SIG-M5 treated with dmso at 0.1 percent for 504 hours (cell line): ENCODE data around the gene ACTL6B.
"Not testable (repeated sequence)": the region's sequence is repeated elsewhere in the genome, so short reads cannot be mapped to it uniquely, and the experiment has no call there.

ENCODE experiments used
- DNase-seq: peaks from one replicate; lab custom pipeline; 2025; ENCODE audit not compliant: unreplicated experiment; lab: John Stamatoyannopoulos, UW

ACTL6B gene

DNA sequence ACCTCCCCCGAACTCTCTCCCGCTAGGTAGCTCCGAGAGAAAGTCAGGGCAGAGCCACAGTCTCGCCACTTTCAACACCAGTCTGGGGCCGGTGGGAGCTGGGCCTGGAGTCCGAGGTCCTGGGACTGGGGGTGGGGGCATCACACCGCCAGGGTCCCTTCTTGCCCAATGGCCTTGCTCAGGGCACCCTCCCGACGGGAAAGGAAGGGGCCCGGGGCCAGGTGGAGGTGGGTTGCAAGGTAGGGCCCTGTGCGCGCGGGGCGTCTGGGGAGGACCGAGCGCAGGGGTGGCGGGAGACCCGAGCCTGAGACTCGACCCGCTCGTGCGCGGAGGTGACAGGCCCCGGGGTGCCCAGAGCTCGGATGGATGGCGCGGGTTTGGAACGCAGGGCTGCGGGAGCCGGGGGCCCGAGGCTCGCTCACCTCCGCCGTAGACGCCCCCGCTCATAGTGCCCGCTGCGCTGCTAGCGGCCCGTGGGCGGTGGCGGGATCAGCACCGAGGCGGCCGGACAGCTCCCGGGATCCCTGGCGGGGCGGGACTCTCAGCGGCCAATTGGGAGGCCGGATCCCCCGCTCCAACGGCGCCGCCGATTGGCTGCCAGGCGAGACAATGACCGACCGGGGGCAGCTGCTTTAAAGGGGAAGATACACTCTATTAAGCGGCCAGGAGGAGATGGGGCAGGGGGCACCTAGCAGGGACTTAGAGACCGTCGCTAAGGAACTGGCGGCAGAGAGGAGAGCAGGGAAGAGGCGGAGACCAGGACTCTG is at the start of gene ACTL6B:
Gene ACTL6B, minus strand, starts transcription at position 541 of the 767 bp plus-strand sequence. Its CDS starts 94 bp downstream, at position 447.
- no peak for DNase-seq

DNA sequence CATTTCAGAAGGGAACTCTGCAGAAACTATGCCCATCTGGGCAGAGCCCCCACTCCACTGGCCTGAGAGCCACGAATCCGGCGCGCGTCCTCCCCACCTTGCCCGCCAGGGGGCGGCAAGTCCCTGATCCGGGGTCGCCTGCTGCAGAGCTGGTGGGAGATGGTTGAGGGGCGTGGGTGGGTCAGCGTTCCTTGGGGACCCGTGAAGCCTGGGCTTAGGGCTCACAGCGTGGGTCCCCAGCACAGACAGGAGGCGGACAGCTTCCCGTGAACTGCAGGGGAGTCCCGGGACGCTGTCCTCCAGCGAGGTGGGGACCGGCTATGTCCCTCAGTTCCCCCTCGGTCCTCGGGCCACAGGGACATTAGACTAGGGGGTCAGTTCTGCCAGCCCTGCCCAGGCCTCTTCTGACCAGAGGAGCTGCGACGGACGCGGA is 49.1 kb upstream of the ACTL6B start:
- DNase-seq = peak; percentile 57

DNA sequence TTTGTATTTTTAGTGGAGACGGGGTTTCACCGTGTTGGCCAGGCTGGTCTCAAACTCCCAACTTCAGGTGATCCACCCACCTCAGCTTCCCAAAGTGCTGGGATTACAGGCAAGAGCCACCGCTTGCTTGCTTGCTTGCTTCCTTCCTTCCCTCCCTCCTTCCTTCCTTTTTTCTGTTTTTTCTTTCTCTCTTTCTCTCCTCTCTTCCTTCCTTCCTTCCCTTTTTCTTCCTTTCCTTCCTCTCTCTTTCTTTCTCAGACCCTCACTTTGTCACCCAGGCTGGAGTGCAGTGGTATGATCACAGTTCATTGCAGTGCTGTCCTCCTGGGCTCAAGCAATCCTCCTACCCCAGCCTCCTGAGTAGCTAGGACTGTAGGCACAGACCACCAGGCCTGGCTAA is 44.8 kb upstream of the ACTL6B start:
- not testable (repeated sequence) for DNase-seq

DNA sequence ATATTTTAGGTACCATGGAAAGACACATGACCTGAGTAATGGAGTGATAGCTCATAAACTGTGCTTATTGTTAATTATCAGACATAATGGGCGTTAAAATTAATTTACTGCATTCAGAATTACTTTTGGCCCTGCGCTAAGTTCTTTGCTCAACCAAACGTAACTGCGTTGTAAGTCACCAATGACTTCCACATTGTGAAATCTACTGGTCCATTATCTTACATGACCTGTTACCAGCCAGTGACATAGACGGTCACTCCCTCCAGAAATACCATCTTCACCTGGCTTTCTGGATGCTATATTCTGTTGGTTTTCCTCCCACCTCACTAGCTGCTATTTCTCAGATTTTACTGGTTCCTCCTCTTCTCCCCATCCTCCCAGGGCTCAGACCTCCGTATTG is 42.8 kb upstream of the ACTL6B start:
- no peak for DNase-seq

DNA sequence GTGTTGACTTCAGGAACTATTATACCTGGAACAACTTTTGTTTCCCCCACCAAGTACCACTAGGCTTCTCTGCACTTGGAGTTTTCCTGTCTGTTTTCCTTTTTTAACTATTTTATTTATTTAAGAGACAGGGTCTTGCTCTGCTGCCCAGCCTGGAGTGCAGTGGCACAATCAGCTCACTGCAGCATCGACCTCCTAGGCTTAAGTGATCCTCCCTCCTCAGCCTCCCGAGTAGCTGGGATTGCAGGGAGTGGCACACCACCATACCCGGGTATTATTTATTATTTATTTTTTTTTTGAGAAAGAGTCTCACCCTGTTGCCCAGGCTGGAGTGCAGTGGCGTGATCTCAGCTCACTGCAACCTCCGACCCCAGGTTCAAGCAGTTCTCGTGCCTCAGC is 39.9 kb upstream of the ACTL6B start:
- no peak for DNase-seq

DNA sequence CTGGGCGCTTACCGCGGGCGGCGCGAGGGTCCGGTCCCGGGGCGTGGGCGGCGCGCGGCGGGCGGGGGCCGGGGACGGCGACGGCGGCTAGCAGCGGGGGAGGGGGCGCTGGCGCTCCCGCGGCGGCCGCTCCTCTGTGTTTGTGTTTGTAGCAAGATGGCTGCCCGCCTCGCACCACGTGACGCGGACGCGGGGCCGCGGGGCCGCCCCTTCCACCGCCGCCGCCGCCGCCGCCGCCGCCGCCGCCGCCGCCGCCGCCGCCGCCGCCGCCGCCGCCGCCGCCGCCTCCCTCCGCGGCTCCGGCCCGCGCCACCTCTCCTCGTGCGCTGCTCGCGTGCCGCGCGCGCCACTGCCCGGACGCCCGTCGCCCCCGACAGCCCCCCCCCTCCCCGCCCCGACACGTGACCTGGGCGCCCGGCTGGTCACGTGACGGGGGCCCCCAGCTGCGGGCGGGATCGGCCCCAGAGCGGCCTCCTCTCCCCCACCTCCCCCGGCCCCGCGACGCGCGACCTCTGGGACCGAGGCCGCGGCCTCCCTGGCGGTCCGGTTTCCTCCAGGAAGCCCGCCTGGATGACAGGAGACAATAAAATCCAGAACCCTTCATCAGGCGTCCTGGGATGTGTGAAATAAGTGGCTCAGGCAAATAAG is 38.0 kb upstream of the ACTL6B start, which contains the start of gene GIGYF1:
Gene GIGYF1, minus strand, starts transcription at position 153 of the 648 bp plus-strand sequence. CDS start 6,012 bp downstream, outside the sequence.
- peak; percentile 36 for DNase-seq

DNA sequence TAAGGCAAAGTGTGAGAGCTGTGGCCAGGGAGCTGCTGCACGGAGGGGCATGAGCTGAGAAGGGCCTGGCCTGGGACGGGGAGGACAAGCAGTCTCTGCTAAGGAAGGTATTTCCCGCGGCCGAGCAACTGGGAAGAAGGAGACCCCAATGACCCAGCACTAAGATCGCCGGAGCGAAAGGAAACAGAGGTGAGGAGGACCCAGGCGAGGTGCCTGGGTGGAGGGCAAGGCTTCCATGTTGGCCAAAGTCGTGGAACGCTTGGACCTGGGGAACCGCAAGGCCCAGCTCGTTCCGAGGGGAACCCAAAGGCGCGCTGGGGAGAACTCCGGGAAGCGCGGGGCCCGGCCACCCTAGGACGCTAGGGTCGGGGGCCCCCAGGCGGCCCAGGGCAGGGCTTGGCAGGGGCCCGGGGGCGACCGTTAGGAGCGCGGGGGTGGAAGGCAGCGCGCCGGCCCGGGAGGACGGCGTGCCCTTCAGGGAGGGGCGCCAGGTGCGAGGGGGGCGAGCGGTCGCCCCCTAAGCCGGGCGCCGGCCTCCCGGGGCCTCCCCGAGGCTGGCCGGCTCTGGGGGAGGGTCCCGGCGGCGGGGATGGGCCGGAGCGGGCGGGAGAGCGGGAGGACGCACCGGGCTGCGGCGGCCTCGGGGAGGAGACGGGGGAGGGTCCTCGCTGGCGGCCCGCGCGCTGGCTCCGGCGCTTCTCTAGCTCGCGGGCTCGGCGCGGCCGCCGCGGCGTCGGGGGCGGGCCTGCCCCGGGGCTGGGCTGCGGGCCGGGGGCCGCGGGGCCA is 37.3 kb upstream of the ACTL6B start:
- no peak for DNase-seq

DNA sequence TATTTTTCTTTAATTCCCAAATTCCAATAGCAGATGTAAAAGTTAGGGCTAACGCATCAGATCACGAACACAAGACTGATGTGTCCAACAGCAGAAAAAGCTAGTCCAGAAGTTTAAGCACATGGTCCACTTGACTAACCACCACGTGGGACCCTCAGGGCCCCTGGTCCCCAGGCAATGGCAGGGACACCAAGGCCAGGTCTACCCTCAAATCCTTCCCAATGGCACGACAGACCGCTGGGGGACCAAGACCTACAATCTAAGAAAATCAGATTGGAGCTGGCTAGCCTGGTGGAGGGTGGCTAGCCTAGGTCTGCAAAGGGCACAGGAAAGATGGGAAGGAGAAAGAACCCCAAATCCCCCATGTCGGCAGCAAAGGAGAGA is 36.3 kb upstream of the ACTL6B start:
- no peak for DNase-seq

DNA sequence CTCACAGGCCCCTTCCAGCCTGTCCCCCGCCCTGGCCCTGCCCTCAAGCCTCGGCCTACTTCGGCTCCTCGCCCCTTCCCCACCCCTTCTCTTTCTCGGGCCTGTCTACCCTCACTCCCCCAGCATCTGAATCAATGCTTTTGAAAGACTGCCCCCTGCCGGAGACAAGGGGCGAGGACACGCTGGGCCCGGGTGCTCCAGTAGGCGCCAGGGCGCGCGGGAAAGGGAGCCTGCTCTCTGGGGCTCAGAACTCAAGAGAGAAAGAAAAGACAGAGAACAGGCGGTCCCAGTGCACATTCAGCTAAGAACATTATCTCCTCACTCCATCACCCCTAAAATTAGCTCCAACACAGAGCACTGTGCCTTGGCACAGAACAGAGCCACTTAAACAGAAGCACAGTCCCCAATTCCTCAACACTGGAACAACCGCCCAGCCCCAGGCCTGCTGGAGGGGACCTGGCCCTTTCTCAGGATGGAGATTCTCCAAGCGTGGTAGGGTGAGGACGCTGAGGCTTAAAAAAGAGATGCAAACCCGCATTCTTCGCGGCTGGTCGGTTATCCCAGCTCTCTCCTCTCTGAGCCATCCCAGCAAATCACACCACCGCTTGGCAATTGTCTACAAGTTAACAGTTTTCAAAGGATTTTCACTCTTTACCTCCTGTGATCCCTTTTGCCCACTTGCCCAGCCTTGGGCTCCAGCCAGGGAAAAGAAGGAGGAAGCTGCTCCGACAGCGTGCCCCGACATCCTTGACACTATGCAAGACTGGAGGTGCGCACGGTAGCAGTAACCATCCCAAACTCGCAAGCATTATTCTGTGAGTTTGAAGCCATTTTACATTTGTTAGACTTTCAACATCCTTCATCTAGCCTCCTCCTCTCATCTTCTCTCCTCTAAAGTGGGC is 35.7 kb upstream of the ACTL6B start:
- peak; percentile 77 for DNase-seq

DNA sequence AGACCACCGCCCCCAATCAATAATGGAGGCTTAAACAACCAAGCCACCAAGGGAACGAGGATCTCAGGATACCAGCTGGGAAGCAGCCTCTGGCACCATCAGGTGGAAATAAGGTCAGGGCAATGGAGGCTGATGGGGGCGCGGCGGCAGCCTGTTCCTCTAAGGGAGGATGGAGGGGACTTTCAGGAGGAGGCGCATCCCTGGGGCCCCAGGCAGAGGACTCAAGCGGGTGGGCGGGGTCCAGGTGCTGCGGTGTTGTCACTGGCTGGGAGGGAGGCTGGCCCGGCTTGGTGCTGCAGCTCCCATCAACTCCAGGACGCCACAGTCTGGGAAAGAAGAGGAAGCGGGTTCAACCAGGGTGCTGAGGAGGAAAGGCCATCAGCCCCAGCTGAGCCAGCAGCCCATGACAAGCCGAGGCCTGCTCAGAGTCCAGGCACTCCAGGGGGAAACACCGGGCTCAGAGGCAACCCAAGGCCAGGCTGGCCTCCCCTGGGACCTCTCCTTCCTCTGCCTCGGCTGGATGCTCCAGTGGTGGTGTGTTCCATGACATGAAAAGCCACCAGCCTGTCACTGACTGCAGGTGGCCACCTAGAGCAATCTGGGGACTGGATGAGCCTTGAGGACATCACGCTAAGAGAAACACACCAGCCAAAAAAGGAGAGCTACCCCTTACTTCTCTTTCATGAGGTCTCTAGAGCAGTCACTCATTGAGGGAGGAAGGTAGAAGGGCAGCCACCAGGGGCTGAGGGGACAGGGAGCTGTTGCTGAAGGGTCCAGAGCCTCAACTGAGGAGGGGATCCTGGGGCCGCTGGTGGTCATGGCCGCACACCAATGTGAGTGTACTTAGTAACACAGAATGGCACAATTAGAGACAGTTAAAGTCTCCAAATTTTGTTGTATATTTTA is 33.2 kb upstream of the ACTL6B start:
- DNase-seq = no peak

DNA sequence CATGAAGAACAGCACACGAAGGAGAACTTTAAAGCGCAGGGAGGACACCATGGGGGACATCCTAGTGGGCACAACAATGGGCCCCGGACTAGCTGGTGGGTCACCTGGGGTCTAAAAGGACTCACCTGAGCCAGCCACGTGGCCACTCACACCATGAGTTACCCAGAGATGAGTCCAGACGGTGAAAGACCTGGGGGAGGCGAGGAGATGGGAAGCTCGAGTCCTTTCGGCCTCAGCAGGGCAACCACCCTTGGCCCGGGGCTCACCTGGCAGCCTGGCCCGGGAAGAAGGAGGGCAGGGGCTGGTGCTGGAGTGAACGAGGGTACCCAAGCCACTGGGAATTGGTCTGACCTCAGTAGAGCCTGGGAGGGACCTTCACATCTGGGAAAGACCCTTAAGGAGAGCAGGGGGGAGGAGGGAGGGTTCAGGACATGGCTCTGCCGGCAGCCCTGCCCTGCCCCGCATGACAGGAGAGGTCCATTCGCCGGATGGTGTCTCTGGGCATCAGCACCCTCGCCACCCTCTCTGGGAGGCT is 32.1 kb upstream of the ACTL6B start:
- no peak for DNase-seq

DNA sequence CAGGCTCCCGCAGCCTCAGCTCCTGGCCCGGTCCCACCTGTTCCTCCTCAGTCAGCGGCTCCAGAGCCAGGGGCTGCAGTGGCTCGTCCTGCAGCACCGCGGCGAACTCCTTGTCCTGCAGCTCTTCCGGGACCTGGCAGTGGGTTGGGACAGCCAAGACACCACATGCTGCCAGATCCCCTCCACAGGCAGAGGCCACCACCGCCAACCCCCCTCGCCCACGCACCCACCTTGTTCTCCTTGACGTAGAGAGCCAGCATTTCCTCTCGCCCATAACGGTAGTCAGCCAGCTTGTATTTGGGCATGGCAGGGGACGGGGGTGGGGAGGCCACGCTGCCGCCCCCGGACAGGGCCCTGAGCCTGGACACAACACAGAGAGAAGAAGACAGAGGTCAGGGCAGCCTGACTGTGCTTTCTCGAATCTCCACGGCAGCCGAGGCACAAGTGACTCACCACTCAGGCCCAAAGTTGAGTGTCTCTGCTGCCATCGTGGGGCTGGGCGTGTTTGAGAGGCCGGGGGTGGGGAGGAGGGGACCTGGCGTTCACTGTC is 31.6 kb upstream of the ACTL6B start:
- DNase-seq = no peak

DNA sequence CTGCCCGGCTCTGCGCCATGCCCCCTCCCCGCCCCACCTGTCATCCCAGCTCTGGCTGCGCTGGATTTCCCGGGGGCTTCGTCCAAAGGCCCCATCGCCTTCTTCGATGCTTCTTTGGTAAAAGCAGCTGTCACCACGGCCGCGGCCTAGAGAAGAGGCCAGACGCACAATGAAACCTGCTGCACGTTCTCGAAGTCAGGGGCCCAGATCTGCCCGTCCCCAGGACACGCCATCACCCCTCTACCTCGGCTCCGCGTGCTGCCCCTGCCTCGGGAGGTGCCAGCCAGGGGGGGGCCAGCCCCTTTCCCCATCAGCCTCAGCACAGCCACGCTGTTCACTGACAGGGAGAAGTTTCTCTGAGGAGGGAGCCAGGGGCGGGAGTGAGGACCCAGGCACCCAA is 31.0 kb upstream of the ACTL6B start:
- DNase-seq = no peak

DNA sequence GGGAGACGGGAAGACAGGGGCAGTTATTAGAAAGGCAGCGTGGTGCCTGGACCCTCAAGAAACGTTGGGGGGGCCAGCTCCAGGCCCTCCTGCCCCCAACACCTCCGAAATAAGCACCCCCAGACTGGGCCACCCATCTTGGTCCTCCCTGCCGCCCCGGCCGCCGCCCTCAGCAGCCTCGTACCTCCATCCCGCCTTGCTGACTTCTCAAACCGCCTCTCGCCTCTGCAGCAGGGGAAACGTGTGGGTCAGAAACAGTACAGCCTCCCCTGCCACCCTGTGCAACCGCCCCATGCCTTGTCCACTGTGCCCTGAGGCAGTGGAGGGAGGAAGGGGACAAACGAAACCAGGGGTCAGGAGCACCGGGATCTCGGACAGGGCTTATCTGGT is 30.6 kb upstream of the ACTL6B start:
- no peak for DNase-seq

DNA sequence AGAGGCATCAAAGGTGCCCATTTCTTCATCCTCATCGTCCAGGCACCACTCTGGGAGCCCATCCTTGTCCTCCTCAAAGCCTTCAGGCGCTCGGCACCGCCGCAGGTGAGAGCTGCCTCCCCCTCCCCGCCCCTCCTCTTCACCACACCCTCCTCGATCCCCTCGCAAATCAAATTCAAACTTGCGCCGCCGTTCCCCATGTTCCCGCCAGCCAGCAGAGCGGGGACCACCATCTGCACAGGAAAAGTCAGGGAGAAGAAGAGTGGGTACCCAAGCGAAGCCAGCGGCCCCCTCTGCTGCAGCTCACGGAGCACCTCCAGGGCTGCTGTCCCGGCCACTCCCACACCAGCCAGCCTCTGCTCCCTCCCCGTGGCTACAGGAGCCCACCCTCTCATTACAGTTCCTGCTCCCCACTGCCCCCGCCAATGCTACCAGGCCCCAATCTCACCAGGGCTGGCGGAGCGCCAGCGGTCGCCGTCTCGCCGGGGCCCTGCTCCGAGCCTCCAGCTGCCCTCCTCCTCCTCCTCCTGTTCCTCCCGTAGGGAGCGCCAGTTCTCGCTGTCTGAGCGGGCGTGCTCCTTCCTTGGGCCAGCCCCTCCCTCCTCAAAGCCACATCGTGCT is 30.1 kb upstream of the ACTL6B start:
- no peak for DNase-seq

DNA sequence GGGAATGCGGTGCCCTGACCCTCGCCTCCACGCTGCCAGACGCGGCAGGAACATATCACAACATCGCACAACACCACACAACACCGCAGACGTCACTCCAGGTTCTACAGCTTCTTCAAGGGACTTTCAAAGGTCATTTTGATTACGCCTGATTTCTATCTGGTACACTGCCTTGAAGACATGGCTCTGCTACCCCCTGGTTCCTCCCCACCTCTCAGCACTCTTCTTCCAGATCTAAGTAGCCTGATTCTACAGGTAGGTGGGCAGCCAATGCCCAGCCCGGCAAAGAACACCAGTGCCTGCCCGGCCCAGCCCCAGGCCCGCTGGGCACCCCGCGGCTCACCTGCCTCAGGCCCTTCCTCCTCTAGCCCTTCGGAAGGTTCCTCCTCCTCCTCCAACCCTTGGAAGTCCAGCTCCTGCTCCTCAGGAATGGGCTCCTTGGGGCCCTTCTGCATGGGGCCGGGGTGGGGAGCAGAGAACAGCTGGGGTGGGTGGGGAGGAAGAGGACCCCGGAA is 29.4 kb upstream of the ACTL6B start:
- no peak for DNase-seq

DNA sequence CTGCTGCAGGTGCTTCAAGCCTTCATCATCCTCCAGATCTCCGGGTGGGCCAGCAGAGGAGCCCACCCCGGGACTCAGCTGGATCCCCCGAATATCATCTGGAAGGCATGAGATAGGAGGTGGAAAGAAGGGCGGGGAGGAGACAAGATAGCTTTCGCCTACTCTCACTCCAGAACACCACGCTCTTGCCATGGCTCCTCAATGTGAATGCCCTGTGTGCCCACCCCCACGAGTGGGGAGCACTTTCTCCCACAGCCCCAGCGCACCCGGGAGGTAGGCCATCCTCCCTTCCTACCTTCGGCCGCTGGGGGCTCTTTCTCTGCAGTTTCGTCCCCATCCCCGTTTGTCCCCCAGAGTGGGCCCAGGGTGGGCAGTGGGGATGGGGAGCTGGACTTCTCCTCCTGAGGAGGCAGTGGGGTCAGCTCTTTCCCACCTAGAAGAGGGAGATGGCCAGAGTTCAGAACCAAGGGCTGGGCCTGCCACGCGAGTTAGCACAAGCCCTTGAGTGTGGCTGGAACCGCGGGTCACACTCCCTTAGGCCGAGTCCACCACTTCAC is 28.9 kb upstream of the ACTL6B start:
- DNase-seq = no peak

DNA sequence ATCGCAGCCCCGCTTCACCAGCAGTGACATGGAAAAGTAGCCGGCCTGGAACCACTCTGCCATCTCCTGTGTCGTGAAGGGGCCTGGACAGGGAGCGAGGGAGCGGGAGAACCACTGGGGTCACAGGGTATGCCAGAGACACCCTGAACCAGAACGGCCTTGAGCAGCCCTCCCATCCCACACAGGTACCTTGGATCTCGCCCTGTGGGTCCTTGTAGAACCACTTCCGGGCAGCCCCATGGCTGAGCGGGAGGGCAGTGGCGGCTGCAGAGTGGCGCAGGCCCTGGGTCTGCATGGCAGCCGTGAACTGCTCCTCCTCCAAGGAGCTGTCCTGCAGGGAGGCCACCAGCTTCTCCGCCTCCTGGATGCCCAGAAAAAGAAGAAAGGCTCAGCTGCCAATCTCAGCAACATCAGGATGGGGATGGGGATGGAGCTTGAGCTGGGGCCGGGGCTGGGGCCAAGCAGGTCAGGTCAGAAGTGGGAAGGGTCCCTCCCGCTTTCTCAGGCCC is 28.3 kb upstream of the ACTL6B start:
- DNase-seq = no peak
